HG03159 (cell line): ENCODE measurements around the gene FCHSD2.
"Not testable (repeated sequence)": the region's sequence is repeated elsewhere in the genome, so short reads cannot be mapped to it uniquely, and the experiment has no call there.

Experiments used
- ATAC-seq: cut with Tn5 transposase; IDR thresholded peaks from one replicate; pipeline ENCODE4 v1.9.1; 2021; ENCODE audit warnings: mild to moderate bottlenecking, moderate library complexity; ENCODE audit not compliant: unreplicated experiment

Gene FCHSD2

GRCh38 chr11:72896431-72896830, 245.7 kb downstream of the FCHSD2 start:
- no peak for ATAC-seq

- no peak for ATAC-seq
These were observed 251.2 kb downstream of the FCHSD2 start for GRCh38 chr11:72890881-72891280.

GRCh38 chr11:72886619-72887018, 255.5 kb downstream of the FCHSD2 start:
- no peak for ATAC-seq

GRCh38 chr11:72885749-72886609, 256.1 kb downstream of the FCHSD2 start:
- ATAC-seq = no peak

- no peak for ATAC-seq
These were observed 266.0 kb downstream of the FCHSD2 start for GRCh38 chr11:72876147-72876546.

- no peak for ATAC-seq
These were observed 266.4 kb downstream of the FCHSD2 start for GRCh38 chr11:72875736-72876135.

GRCh38 chr11:72872012-72872411, 270.1 kb downstream of the FCHSD2 start:
- no peak for ATAC-seq

- no peak for ATAC-seq
These were observed 271.0 kb downstream of the FCHSD2 start for GRCh38 chr11:72871119-72871518.

- no peak for ATAC-seq
These were observed 272.3 kb downstream of the FCHSD2 start for GRCh38 chr11:72869831-72870230.

- no peak for ATAC-seq
These were observed 274.1 kb downstream of the FCHSD2 start for GRCh38 chr11:72867970-72868369.

- no peak for ATAC-seq
These were observed 277.1 kb downstream of the FCHSD2 start for GRCh38 chr11:72864702-72865655.

- ATAC-seq = no peak
These were observed 278.2 kb downstream of the FCHSD2 start for GRCh38 chr11:72863916-72864315.

- ATAC-seq = no peak
These were observed 279.0 kb downstream of the FCHSD2 start for GRCh38 chr11:72863091-72863490.

GRCh38 chr11:72860592-72860991, 281.5 kb downstream of the FCHSD2 start:
- ATAC-seq = no peak

- ATAC-seq = no peak
These were observed 282.1 kb downstream of the FCHSD2 start for GRCh38 chr11:72860010-72860409.

- no peak for ATAC-seq
These were observed 283.0 kb downstream of the FCHSD2 start for GRCh38 chr11:72859126-72859525.

- ATAC-seq = not testable (repeated sequence)
These were observed 283.9 kb downstream of the FCHSD2 start for GRCh38 chr11:72858267-72858666.

- ATAC-seq = no peak
These were observed 285.4 kb downstream of the FCHSD2 start for GRCh38 chr11:72856551-72857345.

GRCh38 chr11:72856065-72856464, 286.1 kb downstream of the FCHSD2 start:
- no peak for ATAC-seq

GRCh38 chr11:72851726-72852125, 290.4 kb downstream of the FCHSD2 start:
- ATAC-seq = no peak

- ATAC-seq = no peak
These were observed 291.3 kb downstream of the FCHSD2 start for GRCh38 chr11:72850832-72851231.
